Frontal cortex (tissue), 4 donors: ENCODE results near the gene TDRD7. TPM values are rescaled to one million over a fixed set of nuclear protein-coding genes. Genes with fewer than 3 reads are reported as not detected.

Experiments
- DNase-seq, 2 donors: peaks; one replicate each; pipeline ENCODE4 v3.0.0; 2012; ENCODE audit warnings: low spot score in 2 of 2
- FAIRE-seq: peaks from 2 replicates; lab custom pipeline; 2012; peaks lifted over from hg19 to GRCh38; lab: Jason Lieb, UNC
- total RNA-seq: library from RNA; depleted of rRNA; stranded (reverse); fragments of >200 nt; gene quantifications from one replicate; pipeline ENCODE4 v1.2.3, GENCODE V29; 2014
- donor health status: control.
- donor health status: control.
- donor health status: control.

TDRD7 gene, protein sequence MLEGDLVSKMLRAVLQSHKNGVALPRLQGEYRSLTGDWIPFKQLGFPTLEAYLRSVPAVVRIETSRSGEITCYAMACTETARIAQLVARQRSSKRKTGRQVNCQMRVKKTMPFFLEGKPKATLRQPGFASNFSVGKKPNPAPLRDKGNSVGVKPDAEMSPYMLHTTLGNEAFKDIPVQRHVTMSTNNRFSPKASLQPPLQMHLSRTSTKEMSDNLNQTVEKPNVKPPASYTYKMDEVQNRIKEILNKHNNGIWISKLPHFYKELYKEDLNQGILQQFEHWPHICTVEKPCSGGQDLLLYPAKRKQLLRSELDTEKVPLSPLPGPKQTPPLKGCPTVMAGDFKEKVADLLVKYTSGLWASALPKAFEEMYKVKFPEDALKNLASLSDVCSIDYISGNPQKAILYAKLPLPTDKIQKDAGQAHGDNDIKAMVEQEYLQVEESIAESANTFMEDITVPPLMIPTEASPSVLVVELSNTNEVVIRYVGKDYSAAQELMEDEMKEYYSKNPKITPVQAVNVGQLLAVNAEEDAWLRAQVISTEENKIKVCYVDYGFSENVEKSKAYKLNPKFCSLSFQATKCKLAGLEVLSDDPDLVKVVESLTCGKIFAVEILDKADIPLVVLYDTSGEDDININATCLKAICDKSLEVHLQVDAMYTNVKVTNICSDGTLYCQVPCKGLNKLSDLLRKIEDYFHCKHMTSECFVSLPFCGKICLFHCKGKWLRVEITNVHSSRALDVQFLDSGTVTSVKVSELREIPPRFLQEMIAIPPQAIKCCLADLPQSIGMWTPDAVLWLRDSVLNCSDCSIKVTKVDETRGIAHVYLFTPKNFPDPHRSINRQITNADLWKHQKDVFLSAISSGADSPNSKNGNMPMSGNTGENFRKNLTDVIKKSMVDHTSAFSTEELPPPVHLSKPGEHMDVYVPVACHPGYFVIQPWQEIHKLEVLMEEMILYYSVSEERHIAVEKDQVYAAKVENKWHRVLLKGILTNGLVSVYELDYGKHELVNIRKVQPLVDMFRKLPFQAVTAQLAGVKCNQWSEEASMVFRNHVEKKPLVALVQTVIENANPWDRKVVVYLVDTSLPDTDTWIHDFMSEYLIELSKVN
- 20.4 TPM for total RNA-seq

DNA sequence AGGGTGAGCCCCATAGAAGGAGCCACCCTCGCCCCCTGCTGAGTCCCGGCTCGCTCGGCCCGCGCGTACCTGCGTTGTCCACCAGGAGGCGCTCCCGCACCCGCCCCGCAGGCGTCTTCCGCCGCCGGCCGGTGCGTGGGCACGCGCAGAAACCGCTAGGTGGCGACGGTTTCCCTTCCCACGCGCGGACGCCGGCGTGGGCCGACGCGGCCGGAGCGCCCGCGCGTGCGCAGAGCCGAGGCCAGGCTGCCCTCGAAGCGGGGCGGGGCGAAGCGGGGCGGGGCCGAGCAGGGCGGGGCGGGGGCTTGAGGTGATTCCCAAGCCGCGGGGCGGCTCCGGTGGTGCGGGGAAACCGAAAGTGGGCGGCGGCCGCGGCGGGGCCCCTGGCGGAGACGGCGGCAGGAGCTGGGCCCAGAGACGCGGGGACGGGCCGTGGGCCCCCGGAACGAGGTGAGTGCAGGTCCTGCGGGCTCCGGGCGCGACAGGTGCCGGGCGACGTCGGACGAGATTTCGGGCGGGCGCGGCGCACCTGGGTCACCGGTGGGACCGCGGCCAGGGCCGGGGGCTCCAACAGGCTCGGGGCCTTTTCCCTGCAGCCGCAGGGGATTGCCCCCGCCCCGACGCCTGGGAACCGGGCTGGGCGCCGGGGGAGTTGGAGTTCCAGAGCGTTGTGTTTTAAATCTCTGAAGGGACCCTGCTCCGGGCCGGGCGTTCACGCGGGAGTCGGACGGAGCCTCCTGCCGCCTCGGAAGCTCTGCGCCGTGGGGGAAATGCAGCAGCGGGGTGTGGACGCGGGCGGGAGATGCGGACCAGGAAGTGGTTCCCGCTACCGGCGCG, at the start of gene TDRD7:
TDRD7 (plus strand) TSS at position 308 of the 837 bp plus-strand sequence. CDS start 16,370 bp downstream, outside the sequence.
- FAIRE-seq (no peak), DNase-seq (peak; percentile 96)

DNA sequence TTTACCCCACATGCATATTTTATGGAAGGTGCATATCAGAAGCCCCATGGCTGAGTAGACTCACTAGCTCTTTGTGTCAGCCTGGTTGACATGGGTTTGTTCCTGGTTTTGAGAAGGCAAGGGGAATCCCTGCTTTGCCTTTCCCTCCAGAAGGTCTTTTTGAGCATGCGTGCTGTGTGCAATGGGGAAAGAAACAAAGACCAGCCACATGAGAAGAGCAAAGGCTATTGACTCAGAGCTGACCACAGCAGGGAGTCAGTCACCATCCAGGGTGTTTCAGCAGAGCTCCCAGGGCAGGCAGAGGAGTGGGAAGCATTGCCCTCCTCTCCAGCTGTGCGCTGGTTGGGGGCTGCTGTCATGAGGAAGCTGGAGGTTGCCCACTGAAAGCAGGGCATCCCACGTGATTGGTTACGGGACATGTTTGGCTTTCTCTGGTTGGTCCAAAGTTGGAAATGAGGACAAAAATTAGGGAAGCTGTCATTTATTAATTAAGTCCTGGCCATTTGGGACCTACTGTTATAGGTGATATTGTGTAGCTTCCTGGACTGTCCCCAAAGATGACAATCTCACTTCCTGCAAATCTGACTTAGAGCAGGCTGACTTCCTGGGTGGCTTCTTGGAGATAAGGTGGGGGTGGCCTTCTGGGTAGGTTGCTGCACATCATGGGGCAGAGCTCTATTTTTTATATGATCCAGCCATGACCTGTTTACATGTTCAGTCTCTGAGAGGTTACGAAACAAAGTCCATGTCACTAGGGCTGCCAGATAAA, 48.9 kb upstream of the TDRD7 start:
- FAIRE-seq (no peak), DNase-seq (no peak)

DNA sequence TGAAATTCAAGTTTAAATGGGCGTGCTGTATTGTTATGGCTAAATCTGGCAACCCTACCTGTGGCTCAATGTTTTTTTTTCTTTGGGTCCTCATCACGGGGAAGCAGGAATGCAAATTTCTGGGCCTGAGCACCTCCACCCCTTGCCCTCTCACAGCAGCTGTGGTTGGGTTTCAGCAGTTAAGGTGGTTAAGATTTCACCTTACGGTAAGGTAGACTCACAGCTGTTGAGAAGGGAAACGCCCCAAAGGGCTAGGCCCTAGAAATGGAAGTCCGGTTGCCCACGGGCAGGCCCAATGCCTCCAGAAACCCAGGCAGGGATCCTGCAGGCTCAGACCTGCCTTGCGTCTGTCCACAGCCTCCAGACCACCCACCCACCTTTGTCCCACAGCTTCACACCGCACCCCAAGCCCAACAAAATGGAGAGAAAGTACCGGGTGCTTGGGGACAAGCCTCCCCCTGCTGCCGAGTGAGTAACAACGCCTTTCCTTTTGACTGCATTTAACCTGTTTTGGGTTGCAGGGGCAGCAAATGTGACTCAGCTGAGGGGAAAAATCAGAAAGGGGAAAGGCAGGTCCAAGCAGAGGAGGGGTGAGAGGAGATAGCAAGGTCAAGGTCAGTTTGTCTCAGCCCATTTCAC, 48.1 kb upstream of the TDRD7 start:
- FAIRE-seq (no peak), DNase-seq (no peak)

DNA sequence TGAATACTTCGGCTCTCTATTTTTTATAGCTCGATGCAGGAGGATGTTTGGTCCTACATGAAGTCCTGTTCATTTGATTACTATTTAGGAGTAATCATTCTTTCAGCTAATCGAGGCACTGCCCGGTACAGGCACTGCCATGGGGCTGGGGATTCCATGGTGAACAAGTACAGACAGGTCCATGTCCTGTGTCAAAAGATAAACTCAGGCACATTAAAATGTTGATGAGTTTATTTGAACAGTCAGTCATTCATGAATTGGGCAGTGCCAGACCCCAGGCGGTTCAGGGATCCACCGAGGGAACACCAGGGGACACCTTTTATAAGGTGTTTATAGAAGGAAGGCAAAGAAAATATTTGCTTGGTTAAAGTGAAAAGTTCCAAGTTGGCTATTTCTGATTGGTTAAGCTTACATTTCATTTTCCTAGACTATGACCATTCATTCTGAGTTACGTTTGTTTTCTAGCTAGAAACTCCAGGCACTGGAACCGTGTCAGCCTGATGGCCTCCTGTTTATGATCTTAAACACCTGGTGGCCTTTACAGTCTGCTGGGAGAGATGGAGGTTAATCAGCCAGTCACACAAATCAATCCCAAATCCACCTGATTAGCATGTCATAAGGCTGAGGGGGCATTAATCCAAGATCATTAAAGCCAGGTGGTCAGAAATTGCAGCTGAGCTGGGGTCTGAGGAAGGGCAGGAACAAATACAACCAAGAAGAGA, 47.0 kb upstream of the TDRD7 start:
- DNase-seq (no peak), FAIRE-seq (no peak)

DNA sequence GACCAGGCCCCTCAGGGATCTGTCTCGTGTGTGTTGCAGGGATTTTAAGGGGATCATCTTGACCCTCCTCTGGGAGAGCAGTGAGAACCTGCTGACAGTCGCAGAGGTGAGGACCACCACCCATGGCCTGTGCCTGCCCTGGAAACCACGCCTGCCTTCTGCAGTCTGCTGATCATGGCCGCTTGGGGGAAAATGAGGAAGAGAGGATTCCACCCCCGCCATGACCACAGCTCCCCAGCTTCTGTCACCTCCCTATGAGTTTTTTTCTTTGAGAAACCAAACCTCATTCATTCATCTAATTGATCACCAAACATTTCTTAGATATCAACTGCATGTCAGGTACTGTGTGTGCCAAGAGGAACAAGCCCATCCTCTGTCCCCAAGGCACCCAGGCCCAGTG, 46.3 kb upstream of the TDRD7 start:
- FAIRE-seq (no peak), DNase-seq (no peak)

DNA sequence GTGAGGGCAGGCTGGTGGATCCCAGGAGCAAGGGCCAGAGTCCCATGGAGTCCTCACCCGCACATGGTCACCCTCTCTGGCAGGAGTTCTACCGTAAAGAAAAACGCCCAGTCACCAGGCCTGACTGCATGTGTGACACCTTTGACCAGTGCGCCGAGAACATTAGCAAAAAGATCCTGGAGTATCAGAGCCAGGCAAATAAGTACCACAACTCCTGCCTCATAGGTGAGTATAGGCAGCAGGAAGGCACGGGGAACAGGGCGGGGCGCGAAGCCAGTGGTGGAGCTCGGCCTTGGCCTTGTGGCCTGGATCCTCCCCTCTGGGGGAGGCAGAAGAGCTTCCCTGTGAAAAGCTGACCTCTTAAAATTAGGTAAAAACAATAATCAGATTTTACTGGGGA, 45.4 kb upstream of the TDRD7 start:
- no peak for FAIRE-seq
- DNase-seq: no peak

DNA sequence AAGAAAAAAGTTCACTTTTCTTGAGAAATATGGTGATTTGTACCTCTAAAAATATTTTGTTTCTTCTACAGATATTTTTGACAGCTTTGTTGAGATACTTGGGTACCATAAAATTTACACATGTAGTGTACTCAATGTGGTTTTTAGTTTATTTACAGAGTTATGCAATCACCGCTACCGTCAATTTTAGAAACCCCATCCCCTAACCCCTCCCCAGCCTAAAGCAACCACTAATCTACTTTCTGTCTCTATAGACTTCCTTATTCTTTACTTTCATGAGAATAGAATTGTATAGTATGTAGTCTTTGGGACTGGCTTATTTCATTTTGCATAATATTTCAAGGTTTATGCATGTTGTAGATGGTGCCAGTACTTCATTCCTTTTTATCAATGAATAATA, 45.0 kb upstream of the TDRD7 start:
- FAIRE-seq: no peak
- DNase-seq: no peak

DNA sequence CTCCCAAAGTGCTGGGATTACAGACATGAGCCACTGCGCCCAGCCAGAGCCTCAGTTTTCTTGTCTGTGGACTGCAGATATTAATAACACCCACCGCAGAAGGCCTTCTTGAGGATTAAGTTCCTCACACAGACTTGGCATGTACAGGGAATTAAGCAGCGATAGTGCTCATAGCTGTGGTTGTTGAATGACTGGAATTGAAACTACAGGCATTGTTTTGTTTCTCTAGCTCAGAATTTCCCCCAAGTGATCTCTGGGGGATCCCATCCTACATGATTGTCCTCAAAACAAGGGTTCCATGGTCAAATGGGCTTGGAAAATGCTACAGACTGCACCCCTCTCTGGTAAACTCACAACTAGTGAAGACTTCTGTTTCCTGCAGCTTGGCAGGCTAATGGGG, 44.2 kb upstream of the TDRD7 start:
- DNase-seq: no peak
- FAIRE-seq: no peak

DNA sequence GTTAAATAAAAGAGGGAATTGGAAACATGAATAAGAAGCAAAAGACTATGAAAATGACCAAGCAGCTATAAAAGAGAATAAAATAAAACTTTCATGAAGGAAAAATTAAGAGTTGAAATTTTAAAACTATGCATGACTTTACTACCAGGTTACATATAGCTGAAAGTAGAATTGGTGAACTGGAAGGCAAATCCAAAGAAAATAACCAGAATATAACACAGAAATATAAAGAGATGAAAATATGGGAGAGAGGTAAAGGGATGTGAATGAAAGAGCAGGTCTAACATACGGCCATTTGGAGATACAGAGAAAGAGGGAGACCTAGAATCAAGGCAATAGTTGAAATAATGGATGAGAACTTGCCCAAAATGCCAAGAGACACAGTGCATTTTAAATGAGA, 42.9 kb upstream of the TDRD7 start:
- FAIRE-seq (no peak), DNase-seq (no peak)

DNA sequence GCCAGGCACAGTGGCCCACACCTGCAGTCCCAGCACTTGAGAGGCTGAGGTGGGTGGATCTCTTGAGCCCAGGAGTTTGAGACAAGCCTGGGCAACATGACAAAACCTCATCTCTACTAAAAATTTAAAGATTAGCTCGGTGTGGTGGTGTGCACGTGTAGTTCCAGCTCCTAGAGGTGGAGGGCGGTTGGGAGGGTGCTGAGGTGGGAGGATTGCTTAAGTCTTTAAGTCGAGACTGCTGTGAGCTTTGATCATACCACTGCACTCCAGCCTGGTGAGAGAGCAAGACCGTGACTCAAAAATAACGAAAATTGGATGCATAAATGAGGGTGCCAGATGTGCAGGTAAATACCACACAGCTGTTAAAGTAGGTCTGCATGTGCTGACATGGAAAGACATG, 39.3 kb upstream of the TDRD7 start:
- DNase-seq: no peak

DNA sequence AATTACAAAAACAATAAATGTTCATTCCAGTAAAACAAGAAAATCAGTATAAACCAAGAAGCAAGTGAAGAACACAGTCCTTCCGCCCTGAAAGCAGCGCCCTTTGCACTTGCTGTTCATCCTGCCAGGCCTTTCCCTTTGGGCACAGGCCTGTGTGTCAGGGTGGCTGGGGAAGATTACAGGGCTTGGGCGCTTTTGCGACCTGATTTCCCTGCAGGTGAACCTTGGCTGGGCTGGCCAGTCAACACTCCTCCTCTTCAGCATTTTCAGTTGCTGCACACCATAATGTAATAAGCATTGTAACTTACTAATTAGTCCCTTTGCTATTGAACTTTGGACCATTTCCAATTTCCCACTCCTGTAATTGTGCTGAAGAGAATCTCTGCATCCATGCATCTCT, 38.6 kb upstream of the TDRD7 start:
- no peak for FAIRE-seq
- DNase-seq: no peak

More for the DNA sequence above, 39.3 kb upstream of the TDRD7 start:
- no peak for FAIRE-seq

DNA sequence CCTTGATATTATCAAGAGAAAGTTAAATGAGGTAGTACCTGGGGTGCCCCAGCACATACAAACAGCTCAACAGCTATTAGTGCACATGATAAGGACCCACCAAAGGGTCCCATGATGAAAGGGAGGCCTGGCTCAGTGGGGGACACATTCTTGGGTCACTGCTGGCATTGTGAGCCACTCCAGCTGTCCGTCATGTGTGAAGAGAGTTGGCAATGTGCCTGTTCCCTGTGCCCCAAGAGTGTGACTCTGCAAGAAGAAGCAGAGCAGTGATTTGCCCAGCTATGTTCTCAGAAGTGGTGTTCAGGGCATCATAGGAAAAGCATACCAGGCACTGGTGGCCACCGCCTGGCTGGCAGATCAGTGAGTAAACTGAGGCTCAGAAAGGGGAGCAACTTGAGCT, 37.1 kb upstream of the TDRD7 start:
- DNase-seq: no peak
- no peak for FAIRE-seq

DNA sequence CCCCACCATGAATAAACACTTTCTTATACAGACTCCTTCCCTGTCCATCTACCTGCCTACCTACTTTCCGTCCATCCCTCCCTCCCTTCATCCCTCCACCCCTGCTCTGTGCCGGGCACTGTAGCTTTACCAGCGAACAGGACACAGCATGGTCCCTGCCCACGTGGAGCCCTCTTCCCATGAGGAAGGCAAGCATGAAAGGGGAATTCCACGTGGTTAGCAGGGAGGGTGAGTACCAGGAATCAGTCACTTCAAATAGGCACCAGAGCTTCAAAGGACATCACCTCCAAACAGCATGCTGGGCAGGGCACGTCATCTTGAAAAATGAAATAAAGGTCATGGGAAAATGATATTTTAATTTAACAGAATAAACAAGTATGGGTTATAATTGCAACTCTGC, 35.0 kb upstream of the TDRD7 start:
- no peak for FAIRE-seq
- DNase-seq: no peak

DNA sequence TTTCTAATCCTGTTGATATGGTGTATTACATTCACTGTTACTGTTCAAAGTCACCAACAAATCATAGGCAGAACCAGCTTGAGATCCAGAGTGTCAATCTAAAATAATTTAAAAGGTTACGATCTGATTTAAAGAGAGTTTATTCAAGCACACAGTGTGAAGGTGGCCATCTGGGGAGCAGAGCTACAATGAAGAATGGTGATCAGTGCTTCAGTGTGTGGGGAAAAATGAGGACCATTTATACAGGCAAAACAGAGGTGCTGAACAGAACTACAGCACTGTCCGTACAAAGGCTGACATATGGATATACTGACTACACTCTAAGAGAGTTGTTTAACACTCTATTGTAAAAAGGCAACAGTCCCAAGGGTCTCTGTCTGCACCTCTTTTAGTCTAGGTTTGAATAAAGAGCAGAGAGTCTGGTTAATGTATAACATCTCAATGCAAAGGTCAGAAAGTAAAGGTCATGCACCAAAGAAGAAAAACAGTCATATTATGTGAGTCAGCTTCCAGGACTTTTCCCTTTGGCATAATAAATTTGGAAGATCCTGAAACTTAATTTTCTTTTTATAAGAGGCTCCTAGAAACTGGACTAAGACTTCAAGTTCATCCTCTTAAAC, 29.7 kb upstream of the TDRD7 start:
- no peak for FAIRE-seq

DNA sequence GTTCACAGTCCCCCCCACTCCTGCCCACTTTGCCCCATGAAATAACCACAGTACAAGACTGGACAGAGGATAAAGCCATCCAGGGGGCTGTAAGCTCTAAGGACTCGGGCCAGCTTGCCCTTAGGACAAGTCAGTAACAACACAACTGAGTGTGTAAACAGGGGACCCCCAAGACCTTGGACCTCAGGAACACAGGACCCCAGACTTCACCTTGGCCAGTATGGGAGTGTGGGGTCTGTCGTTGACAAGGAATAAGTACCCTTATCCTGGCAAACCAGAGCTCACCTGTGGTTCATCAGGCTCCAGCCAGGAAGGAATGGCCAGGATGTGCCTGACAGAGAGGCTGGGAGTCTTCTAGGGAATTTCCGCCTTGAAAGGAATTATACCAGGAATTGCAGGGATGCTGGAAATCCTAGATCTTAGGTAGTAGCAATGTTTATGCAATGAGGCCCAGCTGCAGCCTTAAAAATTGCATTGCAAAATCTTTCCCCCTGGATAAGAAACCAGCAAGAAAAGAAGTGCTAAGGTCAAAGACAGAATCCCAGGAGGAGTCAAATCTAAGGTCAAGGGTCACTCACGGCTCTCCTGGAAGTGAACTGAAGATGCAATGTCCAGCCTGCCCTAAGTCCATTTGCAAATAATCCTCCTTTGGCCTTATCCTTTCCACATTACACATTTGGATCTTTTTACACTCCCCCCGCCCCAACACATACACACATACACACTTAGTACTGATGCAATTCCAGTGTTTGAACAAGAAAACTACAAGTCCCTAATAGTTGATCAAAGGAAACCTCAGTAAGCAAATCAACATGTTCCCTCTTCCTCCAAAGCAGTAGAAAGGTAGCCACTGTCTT, 27.3 kb upstream of the TDRD7 start:
- FAIRE-seq (no peak), DNase-seq (no peak)

More for the DNA sequence above, 29.7 kb upstream of the TDRD7 start:
- no peak for DNase-seq

DNA sequence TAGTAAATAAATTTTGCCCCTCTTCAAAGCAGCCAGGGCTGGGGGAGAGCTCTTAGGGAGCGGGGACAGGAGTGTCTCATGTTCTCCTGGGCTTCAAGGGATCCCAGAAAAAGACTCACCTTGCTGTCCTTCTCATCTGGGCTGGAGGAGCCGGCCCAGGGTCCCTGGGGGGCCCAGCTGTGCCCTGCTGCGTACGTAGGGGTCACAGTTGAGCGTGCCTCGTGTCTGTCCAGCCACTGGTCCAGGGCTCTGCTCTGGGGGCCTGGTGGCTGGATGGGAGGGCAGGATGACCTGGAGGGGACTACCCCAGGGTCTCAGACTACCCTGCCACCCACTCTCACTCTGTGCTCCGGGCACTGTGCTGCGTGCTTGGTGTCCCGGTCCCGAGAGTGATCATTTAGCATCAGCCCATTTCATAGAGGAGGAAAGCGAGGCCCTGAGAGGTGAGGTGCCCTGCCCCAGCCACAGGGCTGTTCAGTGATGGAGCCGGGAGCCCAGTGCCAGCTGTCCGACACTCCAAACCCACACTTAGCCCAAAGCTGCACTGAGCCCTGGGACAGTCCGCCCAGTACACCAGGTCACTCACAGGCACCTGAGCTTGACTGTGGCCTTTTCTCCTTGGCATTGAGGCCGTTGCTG, 26.2 kb upstream of the TDRD7 start:
- DNase-seq (no peak), FAIRE-seq (no peak)
